Measurements from ENCODE around the gene NFASC.

GRCh38 chr1:205020466-205020865 lies 149.8 kb downstream of the NFASC start:
- TF ChIP-seq CTCF (IDR thresholded peaks at IDR 0.05; ENCODE audit: low read length), result no peak
- no peak for TF ChIP-seq EZH2 (optimal IDR thresholded peaks at IDR 0.05; ENCODE audit: low read depth, low read length)
- TF ChIP-seq EZH2phosphoT487 (IDR thresholded peaks at IDR 0.05; ENCODE audit: low read length), result no peak

Measured in MM.1S (cell line).